HG03432 (cell line): ENCODE measurements around the gene KCNIP3.
"Not testable (repeated sequence)": the region's sequence is repeated elsewhere in the genome, so short reads cannot be mapped to it uniquely, and the experiment has no call there.

Experiments used
- ATAC-seq: cut with Tn5 transposase; IDR thresholded peaks from one replicate; pipeline ENCODE4 v1.9.1; 2021; ENCODE audit warnings: mild to moderate bottlenecking, moderate library complexity; ENCODE audit not compliant: unreplicated experiment

KCNIP3 gene

DNA sequence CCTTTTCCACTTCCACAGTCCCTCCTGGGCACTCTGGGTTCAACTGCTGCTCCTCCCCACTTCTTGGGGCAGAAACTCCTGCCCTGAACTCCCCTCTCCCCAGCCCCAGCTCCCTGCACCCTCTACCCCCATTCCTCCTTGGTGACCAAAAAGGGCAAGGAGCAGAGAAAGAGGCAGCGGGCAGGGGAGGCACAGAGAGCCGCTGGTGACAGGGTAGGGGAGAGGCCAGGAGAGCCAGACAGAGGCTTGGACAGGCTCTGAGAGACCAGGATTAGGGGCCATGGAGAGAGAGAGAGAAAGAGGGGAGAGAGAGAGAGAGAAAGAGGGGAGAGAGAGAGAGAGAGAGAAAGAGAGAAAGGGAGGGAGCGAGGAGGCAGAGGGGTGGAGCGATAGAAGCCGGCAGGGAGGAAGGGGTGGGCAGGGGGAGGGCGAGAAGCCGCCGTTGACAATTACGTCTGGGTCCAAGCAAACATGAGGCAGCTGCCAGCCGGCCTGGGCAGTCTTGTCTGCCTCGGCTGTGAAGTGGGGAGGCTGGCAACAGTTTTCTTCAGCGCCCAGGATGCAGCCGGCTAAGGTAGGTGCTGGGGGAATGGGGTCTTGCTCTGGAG, at the start of gene KCNIP3:
Gene KCNIP3, plus strand, starts transcription at position 468 of the 608 bp plus-strand sequence. Its CDS starts 92 bp downstream, at position 560.
- ATAC-seq, result no peak

DNA sequence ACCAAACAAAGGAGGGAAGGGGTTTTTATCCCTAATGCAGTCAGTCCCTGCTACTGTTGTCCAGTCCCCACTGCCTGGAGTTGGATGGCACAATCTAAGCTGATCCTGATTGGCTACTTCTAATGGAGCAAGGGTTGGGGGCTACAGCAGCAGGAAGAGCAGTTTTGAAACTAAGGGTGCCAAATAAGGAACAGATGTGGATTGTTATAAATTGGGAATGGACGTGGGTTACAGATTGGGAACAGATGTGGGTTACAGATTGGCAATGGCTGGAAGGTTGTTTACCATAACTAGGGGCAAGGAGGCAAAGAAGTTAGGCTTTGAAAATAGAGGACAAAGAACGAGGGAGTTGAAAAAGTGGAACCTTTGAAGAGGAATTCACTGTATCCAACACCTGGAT, 38.9 kb upstream of the KCNIP3 start:
- ATAC-seq, result no peak

DNA sequence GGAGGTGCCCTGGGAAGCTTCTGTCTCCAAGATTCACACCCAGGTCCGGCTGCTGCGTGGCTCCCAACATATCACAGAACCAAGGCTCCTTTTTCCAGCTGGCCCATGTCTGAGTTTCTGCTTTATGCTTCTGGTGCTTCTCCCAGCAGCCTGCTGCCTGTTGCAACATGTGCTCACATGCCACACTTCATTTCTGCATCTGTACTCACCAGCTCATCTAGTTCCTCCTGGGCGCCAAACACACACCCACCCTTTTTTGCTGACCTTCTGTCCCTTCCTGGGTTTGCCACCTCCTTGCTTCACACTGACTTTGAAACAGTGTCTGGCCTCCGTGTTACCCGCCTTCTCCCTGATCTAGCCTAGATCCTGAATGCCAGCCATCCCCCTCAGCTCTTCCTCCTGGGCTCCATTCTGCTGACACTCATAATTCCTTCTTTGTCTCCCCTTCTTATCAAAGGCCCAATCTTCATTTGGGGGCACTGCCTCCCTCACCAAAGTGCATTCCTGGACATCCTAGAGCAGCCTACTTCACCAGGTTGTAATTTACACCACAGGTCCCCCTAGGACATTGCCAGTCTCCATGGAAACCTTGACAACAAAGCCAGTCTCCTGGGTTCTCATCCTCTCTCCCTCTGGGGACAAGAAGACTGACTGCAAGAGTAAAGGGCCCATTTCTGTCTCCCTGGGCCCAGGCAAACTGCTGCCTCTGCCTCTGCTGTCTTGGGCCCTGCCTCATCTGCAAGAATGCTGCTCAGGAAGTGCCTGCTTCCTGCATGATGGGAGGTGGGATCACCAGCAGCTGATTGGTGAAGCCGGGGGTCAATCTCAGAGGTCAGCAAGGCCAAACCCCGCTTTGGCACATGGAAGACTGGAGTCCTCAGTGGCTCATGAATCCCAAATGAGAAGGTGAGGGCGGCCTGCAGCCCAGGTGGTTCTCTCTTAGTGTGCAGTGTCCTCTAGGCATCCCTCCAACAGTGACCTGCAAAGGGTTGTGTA, 36.8 kb upstream of the KCNIP3 start:
- no peak for ATAC-seq

DNA sequence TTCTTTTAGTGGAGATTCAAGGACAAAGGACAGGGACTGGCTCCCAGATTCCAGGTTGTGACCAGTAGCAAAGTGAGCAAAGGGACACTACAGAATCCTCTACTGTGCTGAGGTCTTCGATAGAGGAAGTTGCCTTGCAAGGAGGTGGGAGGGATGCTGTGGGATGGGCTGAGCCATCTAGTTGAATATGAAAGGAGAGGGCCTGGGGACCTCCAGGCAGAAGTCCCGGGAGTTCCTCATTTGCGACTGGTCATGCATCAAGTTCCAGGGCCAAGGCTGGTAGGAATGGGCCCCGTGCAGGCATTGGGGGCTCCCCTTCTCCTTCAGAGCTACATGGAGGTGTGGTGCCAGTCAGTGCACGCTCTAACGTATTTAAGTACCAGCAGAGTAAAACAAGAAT, 35.5 kb upstream of the KCNIP3 start:
- ATAC-seq, result no peak

DNA sequence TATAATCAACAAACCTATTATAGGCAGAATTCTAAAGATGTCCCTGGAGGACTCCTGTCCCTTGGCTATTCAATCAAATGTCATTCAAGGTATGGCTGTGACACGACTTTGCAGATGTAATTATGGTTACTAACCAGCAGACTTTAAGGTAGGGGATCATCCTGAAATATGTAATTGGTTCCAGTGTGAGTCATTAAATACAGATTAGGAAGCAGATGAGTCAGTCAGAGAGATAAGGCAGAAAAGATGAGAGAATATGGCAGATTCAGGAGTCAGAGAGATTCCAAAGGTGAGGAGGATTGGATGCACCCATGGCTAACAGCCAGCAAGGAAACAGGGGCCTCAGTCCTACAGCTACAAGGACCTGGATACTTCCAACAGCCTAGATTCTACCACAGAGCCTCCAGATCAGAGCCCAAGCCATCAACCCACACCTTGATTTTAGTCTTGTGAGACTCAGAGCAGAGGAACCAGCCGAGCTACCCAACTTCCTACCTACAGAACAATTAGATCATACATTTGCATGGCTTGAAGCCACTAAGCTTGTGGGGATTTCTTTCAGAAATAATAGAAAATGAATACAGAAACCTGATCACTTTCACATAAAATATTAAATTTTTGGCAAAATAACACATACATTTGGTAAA, 34.1 kb upstream of the KCNIP3 start:
- ATAC-seq, result no peak

DNA sequence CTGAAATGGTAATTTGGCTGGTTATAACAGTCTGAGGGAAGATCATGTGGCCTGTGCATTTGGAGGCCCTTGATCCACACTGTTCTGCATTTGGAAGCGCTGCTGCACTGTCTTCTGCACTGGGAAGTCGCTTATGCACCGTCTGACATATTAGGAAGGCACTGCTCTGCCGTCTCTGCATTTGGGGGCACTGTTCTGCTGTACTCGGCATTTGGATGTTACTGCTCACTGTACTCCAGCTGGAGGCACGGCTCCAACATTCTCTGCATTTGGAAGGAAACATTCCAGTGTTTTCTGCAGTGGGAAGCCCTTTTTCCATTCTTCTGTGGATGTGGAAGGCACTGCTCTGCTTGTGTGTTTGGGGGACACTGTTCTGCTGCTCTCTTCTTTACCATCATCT, 32.5 kb upstream of the KCNIP3 start:
- ATAC-seq, result no peak

DNA sequence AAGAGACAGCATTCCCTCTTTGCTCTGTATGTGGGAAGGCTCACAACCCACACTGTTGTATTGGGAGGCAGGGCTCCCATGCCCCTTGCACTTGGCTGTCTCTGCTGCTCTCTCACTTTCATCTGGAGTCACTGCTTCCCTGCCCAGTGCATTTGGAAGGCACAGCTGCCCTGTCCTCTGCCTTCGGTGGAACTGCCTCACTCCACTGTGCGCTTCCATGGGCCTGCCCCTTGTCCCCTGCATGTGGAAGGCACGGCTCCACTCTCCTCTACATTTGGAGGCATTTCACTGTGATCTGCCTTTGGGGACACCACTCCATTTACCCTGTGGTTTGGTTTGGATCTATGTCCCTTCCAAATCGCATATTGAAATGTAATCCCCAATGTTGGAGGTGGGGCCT, 32.0 kb upstream of the KCNIP3 start:
- ATAC-seq, result no peak

DNA sequence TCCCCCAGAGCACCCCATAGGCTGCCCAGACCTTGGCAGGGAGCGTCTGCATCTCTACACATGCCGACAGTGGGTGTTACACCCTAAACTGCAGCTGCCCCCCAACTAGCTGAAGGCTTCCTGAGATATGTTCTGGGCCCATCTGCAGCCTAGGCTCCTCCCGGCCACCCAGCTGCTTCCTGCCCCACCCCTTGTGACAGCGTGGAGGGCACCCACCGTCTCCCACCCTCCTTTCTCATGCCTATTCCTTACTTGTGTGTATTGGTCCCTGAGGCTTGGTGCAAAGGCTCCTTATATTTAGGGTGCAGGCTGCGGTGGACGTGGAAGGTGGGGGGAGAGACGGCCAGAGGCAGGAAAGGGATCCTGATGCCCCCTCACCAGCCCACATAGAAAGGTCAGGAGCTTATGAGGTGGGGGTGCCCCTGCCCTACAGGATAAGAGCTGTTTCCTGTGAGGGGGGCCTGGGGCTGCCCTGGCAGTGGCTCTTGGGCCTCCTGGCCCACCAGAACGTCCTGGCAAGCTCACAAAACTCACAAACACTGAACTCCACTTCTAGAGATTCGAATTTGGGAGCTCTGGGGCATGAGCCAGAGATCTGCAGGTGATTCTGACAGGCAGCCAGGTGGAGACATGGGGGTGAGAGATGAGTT, 30.2 kb upstream of the KCNIP3 start:
- no peak for ATAC-seq

DNA sequence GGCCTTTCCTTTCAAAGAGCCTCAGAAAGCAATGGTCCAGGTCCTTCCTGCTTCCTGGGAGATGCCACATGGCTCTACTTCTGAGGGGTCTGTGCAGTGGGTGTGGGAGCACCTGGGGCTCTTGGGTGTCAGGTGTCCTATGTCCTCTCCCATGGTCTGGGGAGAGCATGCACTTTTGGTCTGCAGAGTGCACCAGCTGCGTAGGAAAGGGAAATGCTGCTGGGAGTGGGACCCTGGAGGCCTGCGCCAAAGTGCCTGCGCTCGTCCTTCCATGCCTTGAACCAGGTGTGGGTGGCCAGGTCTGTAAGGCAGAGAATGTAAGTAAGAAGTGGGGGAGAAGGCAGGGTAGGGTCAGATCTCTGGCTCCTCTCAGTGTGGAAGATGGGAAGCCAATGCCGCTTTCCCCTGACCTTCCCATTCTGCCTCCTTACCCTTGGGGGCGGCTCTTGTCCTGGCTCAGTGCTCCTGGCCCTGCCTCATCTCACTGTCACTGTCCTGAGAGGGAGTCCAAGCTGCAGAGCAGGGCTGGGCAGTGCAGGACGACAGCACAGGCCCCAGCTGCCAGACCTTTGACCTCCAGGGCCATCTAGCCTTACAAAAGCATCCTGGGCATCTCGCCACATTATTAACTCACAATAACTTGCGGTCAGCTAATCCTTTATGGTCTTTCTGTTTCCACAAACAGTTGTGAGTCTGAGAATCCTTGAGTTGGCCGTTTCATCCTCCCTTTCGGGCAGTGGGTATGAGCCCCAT, 29.5 kb upstream of the KCNIP3 start:
- ATAC-seq, result no peak

DNA sequence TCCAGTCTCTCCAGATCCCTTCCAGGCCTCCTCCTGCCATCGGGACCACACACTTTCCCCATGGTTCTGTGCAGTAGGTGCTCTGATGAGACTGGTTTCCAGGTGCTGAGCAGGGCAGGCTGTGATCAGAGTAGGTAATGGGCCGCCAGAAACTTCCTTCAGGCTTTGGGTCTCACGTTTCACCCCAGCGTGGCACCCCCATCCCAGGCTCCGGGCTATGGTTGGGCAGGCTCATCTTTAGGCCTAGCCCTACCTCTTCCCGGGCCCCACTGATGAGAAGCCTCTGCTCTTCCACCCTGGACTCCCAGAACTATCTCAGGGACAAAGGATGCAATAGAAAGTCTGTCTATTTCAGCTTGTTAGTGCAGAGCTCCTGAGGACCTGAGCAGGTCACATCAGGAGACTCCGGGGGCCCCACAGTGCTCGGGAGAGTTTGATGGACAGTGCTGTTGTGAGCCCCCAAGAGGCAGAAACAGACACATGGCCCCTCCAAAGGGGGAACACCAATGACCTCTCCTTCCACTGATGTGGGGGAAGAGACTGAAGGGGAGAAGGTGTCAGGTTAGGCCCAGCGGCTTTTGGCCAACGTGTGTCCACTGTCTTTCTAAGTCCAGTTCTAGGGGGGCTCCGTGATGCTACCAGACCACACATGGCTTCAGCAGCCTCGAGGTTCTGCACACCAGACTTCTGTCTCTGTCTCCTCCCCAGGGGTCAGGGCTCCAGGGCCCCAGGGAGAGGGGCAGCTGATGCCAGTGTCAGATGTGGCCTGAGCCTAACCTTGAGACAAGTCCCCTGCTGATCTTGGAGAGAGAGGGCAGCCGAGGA, 28.7 kb upstream of the KCNIP3 start:
- ATAC-seq, result no peak

DNA sequence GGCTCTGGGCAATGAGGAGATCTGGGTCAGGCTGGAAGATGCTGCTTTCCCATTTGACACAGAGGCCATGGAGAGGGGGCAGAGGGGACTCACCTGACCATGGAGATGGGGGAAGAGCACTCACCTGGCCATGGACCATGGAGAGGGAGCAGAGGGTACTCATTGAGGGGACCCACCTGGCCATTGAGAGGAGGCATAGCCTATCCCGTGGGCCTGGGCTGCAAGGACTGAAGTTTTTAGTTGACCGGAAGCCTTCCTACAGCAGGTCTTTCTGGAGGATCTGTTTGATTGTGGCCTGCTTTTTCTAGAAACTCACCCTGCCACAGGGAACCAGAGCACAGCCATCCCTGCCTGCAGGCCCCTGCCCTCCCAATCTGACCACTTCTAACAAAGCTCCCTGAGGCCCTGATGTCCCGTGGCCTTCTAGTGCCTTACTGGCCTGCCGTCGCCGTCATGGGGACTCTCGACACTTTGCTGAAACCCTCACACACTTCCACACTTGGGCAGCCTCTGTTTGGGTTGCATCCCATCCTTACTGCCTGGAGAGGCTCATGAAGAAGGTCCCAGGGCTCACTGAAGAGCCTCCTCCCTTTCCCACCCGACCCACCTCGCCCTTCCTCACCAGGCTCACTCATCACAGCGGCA, 28.0 kb upstream of the KCNIP3 start:
- ATAC-seq, result no peak

DNA sequence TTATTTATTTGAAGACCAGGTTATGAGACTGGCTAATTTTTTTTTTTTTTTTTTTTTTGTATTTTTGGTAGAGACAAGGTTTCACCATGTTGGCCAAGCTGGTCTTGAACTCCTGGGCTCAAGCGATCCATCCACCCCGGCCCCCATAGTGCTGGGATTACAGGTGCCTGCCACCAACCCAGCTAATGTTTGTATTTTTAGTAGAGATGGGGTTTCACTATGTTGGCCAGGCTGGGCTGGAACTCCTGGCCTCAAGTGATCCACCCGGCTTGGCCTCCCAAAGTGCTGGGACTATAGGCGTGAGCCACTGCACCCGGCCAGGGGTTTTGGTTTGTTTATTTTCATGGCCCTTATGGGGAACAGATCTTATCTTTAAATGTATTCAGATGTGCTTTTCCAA, 27.4 kb upstream of the KCNIP3 start:
- ATAC-seq, result not testable (repeated sequence)

DNA sequence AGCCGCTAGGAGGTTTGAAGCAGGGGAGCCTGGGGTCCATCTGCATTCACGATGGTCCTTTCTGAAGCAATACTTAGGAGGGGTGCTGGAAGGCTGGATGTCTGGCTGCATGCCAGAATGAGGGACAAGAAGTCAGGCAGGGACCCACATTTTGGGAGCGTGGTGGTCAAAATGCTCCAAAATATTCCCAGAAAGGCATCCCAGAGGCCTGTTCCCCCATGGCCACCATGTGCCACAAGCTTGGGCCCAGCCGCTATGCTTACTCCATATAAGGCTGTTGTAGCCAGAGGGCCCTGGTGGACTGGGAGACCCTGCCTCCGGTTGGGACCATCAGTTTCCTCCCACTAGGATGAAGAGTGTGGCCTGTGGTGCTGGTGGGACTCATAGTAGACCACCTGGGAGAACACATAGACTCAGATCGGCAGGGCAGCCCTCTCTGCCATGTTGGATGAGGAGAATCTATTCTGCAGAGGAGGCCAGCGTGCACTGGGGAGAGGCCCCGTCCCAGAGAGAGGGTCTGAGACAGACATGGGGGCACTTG, 26.5 kb upstream of the KCNIP3 start:
- no peak for ATAC-seq

DNA sequence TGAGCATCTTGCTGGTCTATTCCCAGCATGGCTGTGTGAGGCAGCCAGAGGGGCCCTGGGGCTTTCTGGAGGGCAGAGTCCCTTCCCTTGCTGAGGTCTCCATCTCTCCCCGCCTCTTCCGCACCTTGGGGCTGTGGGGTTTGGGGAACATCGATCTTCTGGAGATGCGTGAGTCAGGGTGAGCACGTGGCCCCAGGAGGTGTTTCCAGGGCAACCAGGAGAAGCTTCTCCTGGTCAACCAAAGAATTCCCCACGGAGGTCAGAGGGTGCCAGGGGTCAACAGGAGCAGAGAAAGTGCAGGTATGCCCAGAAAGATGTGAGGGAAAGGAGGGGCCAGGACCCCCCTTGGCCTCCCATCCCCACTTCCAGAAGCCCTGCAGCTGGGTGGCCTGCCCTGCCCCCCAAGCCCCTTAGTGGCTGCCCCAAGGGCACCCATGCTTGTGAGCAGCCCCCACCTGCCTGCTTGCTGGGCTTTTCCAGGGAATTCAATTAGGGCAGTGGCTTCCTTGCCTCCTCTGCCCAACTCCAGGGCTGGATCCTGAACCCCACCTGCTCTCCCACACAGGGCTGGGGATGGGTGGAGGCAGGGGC, 25.7 kb upstream of the KCNIP3 start:
- ATAC-seq, result no peak

DNA sequence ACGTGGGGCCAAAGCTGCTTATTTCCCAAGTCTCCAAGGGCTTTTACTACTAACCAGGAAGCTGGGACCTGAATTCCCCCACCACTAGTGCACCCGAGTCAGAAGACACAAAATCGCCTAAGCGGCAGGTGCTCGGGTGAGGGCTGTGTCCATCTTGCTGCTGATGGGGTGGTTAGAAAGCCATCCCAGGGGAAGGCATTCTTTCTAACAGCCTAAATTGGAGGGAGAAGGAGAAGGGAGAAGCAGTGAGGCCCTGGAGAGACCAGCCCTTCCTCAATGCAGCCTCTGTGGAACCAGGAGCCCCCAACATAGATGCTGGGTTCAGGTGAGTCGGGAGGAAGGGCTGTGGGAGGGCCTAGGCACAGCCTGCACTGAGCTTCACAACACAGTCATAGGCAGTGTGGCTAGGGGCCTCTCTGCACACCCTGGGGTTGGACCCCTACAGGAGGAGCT, 24.8 kb upstream of the KCNIP3 start:
- no peak for ATAC-seq

DNA sequence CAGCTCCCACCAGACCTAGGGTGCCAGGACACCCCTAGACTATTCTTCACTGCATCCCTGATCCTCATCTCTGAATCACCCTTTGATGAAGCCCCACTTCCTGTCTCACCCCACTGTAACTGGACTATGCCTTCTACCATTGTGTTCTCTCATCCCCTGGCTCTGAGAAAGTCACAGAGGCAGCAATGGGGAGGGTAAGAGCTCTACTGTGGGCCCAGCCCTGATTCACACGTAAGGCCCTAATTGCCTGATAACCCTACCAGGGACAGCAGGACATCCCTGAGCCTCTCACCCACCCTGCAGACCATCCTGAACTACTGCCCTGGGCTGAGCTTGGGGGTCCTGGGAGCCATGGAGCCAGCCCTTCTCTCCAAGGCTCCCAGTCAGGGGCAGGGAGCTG, 24.4 kb upstream of the KCNIP3 start:
- no peak for ATAC-seq

DNA sequence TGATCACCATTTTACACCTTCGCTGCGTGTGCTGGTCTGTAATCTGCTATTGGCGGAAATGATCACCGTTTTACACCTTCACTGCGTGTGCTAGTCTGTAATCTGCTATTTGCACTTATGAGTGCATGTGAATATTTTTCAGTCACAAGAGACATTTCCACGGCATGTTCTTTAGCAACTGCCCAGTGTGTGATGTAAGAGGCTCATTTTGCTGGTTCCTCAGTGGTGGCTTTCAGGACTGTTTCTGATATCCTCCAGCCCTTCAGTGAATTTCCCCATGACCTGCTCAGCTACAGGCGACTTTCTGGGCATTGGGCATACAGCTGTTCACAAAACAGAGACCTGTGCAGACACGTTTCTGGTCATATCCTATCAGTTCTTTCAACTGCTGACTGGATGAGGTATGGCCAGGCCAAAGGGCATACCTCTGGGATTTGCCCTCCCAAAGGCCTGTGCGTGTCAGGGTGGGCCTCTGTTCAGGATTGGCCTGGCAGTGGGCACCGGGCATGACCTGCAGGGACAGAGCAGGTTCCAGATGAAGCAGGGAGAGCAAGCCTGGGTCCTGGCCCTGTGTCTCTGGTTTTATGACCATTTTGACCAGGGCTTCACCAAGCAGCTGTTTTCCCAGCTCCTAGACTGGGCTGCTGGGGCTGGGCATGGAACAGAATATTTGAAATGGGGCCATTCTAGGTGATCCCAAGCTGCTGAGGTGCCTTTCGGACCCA, 23.4 kb upstream of the KCNIP3 start:
- ATAC-seq, result no peak
